H1 (cell line): ENCODE measurements around the gene IKZF1. TPM values are rescaled to one million over a fixed set of nuclear protein-coding genes. Genes with fewer than 3 reads are reported as not detected.

Experiments used
- CTCF ChIA-PET: fragments of 300-600 bp; sonication (Branson Sonifier 250); formaldehyde crosslinking; loops from one replicate; lab custom pipeline; 2021; ENCODE audit not compliant: partially characterized antibody; lab: Charles Lee
- POLR2A ChIA-PET: fragments of 300-600 bp; sonication (Branson Sonifier 250); formaldehyde crosslinking; loops from one replicate; lab custom pipeline; 2021; ENCODE audit warnings: inconsistent platforms; ENCODE audit not compliant: partially characterized antibody; lab: Charles Lee
- DNase-seq, 2 experiments: peaks; one replicate each; pipeline versions ENCODE4 v3.0.0 to v3.0.0-alpha.2; 2010 to 2022; ENCODE audit warnings: low spot score in 2 of 2, low read depth in 1 of 2, mixed read lengths in 1 of 2
- FAIRE-seq: peaks from 2 replicates; lab custom pipeline; 2011; peaks lifted over from hg19 to GRCh38; lab: Jason Lieb, UNC
- H2AFZ ChIP-seq: 2 replicates; pipeline ENCODE4 v1.8.1; 2012; ENCODE audit warnings: low read length, inconsistent platforms
- H2AK5ac ChIP-seq: 2 replicates; pipeline ENCODE4 v1.6.1; 2013; ENCODE audit warnings: low read depth, low read length
- H2BK120ac ChIP-seq: replicated peaks from 2 replicates; pipeline ENCODE3; 2013; ENCODE audit warnings: low read depth, low read length, inconsistent platforms
- H2BK12ac ChIP-seq: 2 replicates; pipeline ENCODE4 v1.6.1; 2013; ENCODE audit warnings: low read depth, low read length
- H2BK15ac ChIP-seq: 2 replicates; pipeline ENCODE4 v1.6.1; 2013; ENCODE audit warnings: low read length
- H2BK20ac ChIP-seq: 2 replicates; pipeline ENCODE4 v1.6.1; 2013; ENCODE audit warnings: low read length
- H2BK5ac ChIP-seq: 2 replicates; pipeline ENCODE4 v1.6.1; 2013; ENCODE audit warnings: low read depth, low read length
- H3K14ac ChIP-seq: 2 replicates; pipeline ENCODE4 v1.6.1; 2013; ENCODE audit warnings: inconsistent platforms; ENCODE audit not compliant: insufficient read length
- H3K18ac ChIP-seq: 2 replicates; pipeline ENCODE4 v1.6.1; 2013; ENCODE audit warnings: low read length; ENCODE audit errors: extremely low read depth
- H3K23ac ChIP-seq: 2 replicates; pipeline ENCODE4 v1.6.1; 2013; ENCODE audit warnings: inconsistent platforms; ENCODE audit not compliant: insufficient read length
- H3K23me2 ChIP-seq: 2 replicates; pipeline ENCODE4 v1.6.1; 2013; ENCODE audit warnings: low read depth, low read length
- H3K27ac ChIP-seq: 2 replicates; pipeline ENCODE4 v1.6.1; 2011; ENCODE audit warnings: low read depth, low read length, inconsistent platforms
- H3K27me3 ChIP-seq, 4 experiments: replicated peaks in 1 of 4; 1 replicate in 1 of 4; 2 replicates in 3 of 4; pipeline versions ENCODE4 v1.6.1 to v1.8.1; 2011 to 2013; ENCODE audit warnings: low read length in 3 of 4, mild to moderate bottlenecking in 3 of 4, inconsistent platforms in 2 of 4, mixed read lengths in 2 of 4, moderate library complexity in 1 of 4; ENCODE audit not compliant: control insufficient read depth in 3 of 4, insufficient read depth in 3 of 4; ENCODE audit errors: extremely low read depth in 1 of 4
- H3K36me3 ChIP-seq, 4 experiments: 2 replicates each; pipeline versions ENCODE4 v1.6.1 to v1.8.1; 2011 to 2013; ENCODE audit warnings: mild to moderate bottlenecking in 4 of 4, low read length in 3 of 4, moderate library complexity in 2 of 4, control low read depth in 1 of 4, inconsistent platforms in 1 of 4; ENCODE audit not compliant: insufficient read depth in 4 of 4, control insufficient read depth in 2 of 4
- H3K4ac ChIP-seq: replicated peaks from 2 replicates; pipeline ENCODE3; 2013; ENCODE audit warnings: low read length, low read depth, mixed read lengths, inconsistent platforms; ENCODE audit not compliant: insufficient read length
- H3K4me1 ChIP-seq, 4 experiments: replicated peaks in 1 of 4; 1 replicate in 1 of 4; 2 replicates in 3 of 4; pipeline versions ENCODE4 v1.6.1 to v1.8.1; 2011 to 2013; ENCODE audit warnings: low read length in 3 of 4, inconsistent platforms in 2 of 4, mixed read lengths in 1 of 4; ENCODE audit not compliant: insufficient read depth in 4 of 4, control insufficient read depth in 3 of 4
- H3K4me2 ChIP-seq, 2 experiments: 2 replicates each; pipeline versions ENCODE4 v1.6.1 to v1.8.1; 2011 to 2013; ENCODE audit warnings: low read depth in 2 of 2, low read length in 2 of 2, control low read depth in 1 of 2, inconsistent platforms in 1 of 2, mild to moderate bottlenecking in 1 of 2; ENCODE audit not compliant: insufficient read depth in 1 of 2
- H3K4me3 ChIP-seq, 4 experiments: fragments of 200-600, 300-600 bp in 1 of 4; sonication (generic), shearing (Covaris generic), sonication (Bioruptor Twin) in 1 of 4; 2 replicates each; pipeline versions ENCODE4 v1.5.1 to v1.8.1; 2011 to 2016; ENCODE audit warnings: low read length in 4 of 4, low read depth in 3 of 4, control low read depth in 2 of 4, inconsistent platforms in 2 of 4, mild to moderate bottlenecking in 2 of 4, mixed read lengths in 1 of 4, moderate library complexity in 1 of 4; ENCODE audit not compliant: insufficient read depth in 2 of 4; ENCODE audit errors: extremely low read depth in 1 of 4
- H3K56ac ChIP-seq: replicated peaks from 2 replicates; pipeline ENCODE3; 2013; ENCODE audit warnings: low read depth, mild to moderate bottlenecking, mixed read lengths, low read length, inconsistent platforms; ENCODE audit not compliant: insufficient read length
- H3K79me1 ChIP-seq: 2 replicates; pipeline ENCODE4 v1.6.1; 2013; ENCODE audit warnings: low read depth, low read length, control low read depth
- H3K79me2 ChIP-seq, 2 experiments: 2 replicates each; pipeline versions ENCODE4 v1.6.1 to v1.8.1; 2012 to 2013; ENCODE audit warnings: low read length in 2 of 2, mild to moderate bottlenecking in 2 of 2, inconsistent platforms in 1 of 2; ENCODE audit not compliant: insufficient read depth in 2 of 2, control insufficient read depth in 1 of 2
- H3K9ac ChIP-seq, 4 experiments: replicated peaks in 1 of 4; 1 replicate in 1 of 4; 2 replicates in 3 of 4; pipeline versions ENCODE4 v1.6.1 to v1.8.1; 2011 to 2013; ENCODE audit warnings: low read depth in 3 of 4, low read length in 3 of 4, control low read depth in 2 of 4, mild to moderate bottlenecking in 2 of 4, moderate library complexity in 2 of 4, inconsistent platforms in 1 of 4; ENCODE audit errors: extremely low read depth in 1 of 4
- H3K9me3 ChIP-seq, 2 experiments: 2 replicates each; pipeline versions ENCODE4 v1.6.1 to v1.8.1; 2012 to 2013; ENCODE audit warnings: mild to moderate bottlenecking in 2 of 2, moderate library complexity in 2 of 2, control low read depth in 1 of 2, inconsistent platforms in 1 of 2, low read depth in 1 of 2, low read length in 1 of 2, mixed read lengths in 1 of 2; ENCODE audit not compliant: insufficient read depth in 2 of 2
- H4K20me1 ChIP-seq, 2 experiments: replicated peaks in 1 of 2; 2 replicates each; pipeline versions ENCODE3 to v1.8.1; 2011 to 2013; ENCODE audit warnings: inconsistent platforms in 2 of 2, low read length in 2 of 2, mild to moderate bottlenecking in 1 of 2; ENCODE audit not compliant: insufficient read depth in 2 of 2, control insufficient read depth in 1 of 2
- H4K5ac ChIP-seq: 2 replicates; pipeline ENCODE4 v1.6.1; 2013; ENCODE audit warnings: low read length, low read depth, mixed read lengths, inconsistent platforms; ENCODE audit not compliant: insufficient read length
- H4K8ac ChIP-seq: 2 replicates; pipeline ENCODE4 v1.8.0; 2013; ENCODE audit warnings: mild to moderate bottlenecking, moderate library complexity, low read length, inconsistent platforms; ENCODE audit not compliant: insufficient read depth; ENCODE audit errors: extremely low read depth
- H4K91ac ChIP-seq: replicated peaks from 2 replicates; pipeline ENCODE3; 2013; ENCODE audit warnings: low read length, mixed read lengths, inconsistent platforms; ENCODE audit not compliant: insufficient read length
- ASH2L ChIP-seq: fragments of 200-600, 300-600 bp; sonication (generic); IDR thresholded peaks from one replicate; pipeline ENCODE4 v1.7.1; 2017; ENCODE audit warnings: low read length
- CHD1 ChIP-seq: IDR thresholded peaks from 2 replicates; pipeline ENCODE4 v1.6.1; 2012; ENCODE audit warnings: low read depth, low read length, improper control_type of control experiment
- CTBP2 ChIP-seq: IDR thresholded peaks from 2 replicates; pipeline ENCODE4 v1.7.0; 2011; ENCODE audit warnings: borderline replicate concordance, mild to moderate bottlenecking, moderate library complexity, mixed read lengths, low read length; ENCODE audit not compliant: insufficient read depth, insufficient read length
- EZH2 ChIP-seq: fragments of 200-600 bp; sonication (generic); IDR thresholded peaks from 2 replicates; pipeline ENCODE4 v1.7.1; 2012; ENCODE audit warnings: low read depth, mild to moderate bottlenecking, moderate library complexity, low read length, inconsistent platforms; ENCODE audit not compliant: severe bottlenecking
- FOSL1 ChIP-seq: IDR thresholded peaks from 2 replicates; pipeline ENCODE4 v1.6.1; 2011; ENCODE audit warnings: mild to moderate bottlenecking, low read depth, low read length, moderate library complexity; ENCODE audit not compliant: insufficient read depth
- JUN ChIP-seq: IDR thresholded peaks from 2 replicates; pipeline ENCODE4 v1.6.1; 2011; ENCODE audit warnings: low read depth, mild to moderate bottlenecking, improper control_type of control experiment, low read length
- MAFK ChIP-seq: IDR thresholded peaks from 2 replicates; pipeline ENCODE4 v1.6.1; 2012; ENCODE audit warnings: low read depth, mild to moderate bottlenecking, improper control_type of control experiment, low read length
- PHF8 ChIP-seq: fragments of 200-600 bp; sonication (generic); conservative IDR thresholded peaks from 2 replicates; pipeline ENCODE4 v1.7.1; 2012; ENCODE audit warnings: low read depth, mild to moderate bottlenecking, inconsistent platforms, low read length, moderate library complexity
- SIN3A ChIP-seq, 2 experiments: IDR thresholded peaks in 1 of 2; conservative IDR thresholded peaks in 1 of 2; 2 replicates each; pipeline ENCODE4 v1.6.1; 2011 to 2012; ENCODE audit warnings: low read length in 2 of 2, improper control_type of control experiment in 1 of 2, low read depth in 1 of 2, mild to moderate bottlenecking in 1 of 2
- SIRT6 ChIP-seq: IDR thresholded peaks from one replicate; pipeline ENCODE4 v1.7.1; 2012; ENCODE audit warnings: low read length, inconsistent platforms
- SIX5 ChIP-seq: IDR thresholded peaks from 2 replicates; pipeline ENCODE4 v1.6.1; 2011; ENCODE audit warnings: mild to moderate bottlenecking, low read depth, low read length
- TAF1 ChIP-seq: IDR thresholded peaks from 2 replicates; pipeline ENCODE4 v1.6.1; 2011; ENCODE audit warnings: mild to moderate bottlenecking, low read depth, low read length
- WGBS, 2 experiments: shearing (Covaris generic) in 1 of 2; methylation state at CpG; one replicate each; pipeline versions ENCODE4 v1.1.6 to v1.1.7; 2013 to 2015; ENCODE audit warnings: low lambda C conversion rate in 2 of 2, mixed read lengths in 2 of 2, inconsistent platforms in 1 of 2, low coverage in 1 of 2, missing lambda C conversion rate in 1 of 2; ENCODE audit not compliant: insufficient replicate concordance in 2 of 2, insufficient coverage in 1 of 2, insufficient read length in 1 of 2; ENCODE audit errors: extremely low coverage in 1 of 2, missing lambda C conversion rate in 1 of 2; 5-methylcytosine and 5-hydroxymethylcytosine counted together
- polyA plus RNA-seq, 7 experiments: library from polyadenylated mRNA; depleted of rRNA in 3 of 7; stranded (reverse) in 5 of 7; unstranded in 2 of 7; fragments of >200 nt in 5 of 7; fragments of 200-250 nt in 2 of 7; gene quantifications; 1 replicate in 5 of 7; 2 replicates in 1 of 7; 4 replicates in 1 of 7; pipeline versions ENCODE4 v1.2.1 to v1.2.3, GENCODE V29; 2011 to 2013; ENCODE audit warnings: missing spikeins in 2 of 7, mixed read lengths in 2 of 7
- total RNA-seq: library from RNA; stranded (reverse); fragmentation: NEBNext Ultra II Directional; extraction: Animal tissue kit (Norgen Biotek cat#: 25700); gene quantifications from 2 replicates; pipeline ENCODE4 v1.2.1, GENCODE V29; 2021

The IKZF1 gene
- total and polyA plus RNA-seq, 2 of the 8 experiments (the other 6 are each of a cell fraction or from before 2014, with no cell fraction given), result 0.74 to 1.5 TPM

DNA sequence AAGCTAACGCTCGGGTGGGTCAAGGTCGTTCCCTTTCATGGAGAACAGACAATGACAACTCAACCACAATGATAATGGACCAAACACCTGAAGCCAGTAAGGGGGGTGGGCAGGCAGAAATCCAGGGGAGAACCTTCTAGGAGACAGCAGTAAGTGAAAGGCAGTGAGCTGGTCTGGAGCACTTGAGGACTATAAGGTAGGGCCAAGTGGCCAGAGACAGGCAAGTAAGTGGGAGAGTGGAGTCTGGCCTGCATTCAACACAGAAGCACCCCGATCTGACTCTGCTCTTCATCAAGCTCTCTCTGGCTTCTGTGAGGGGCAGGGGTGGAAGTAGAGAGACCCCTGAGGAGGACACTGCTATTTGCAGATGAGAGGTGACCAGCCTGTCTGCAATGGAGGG, 7.7 kb upstream of the IKZF1 start:
- 85% methylated on average over 4 of the region's 4 CpGs; no CpG with 5 or more reads in 1 of the 2 experiments for WGBS, 2 experiments
- H3K4ac ChIP-seq, result no peak overlapping the region
- H3K9me3 ChIP-seq, result no peaks in the 10 kb centered on the region
- no peak for TF ChIP-seq EZH2
- no peak for TF ChIP-seq MAFK
- TF ChIP-seq SIN3A (conservative IDR thresholded peaks at IDR 0.05 in 1 of 2, IDR thresholded peaks at IDR 0.05 in 1 of 2; ENCODE audit: low read depth in 1 of 2, low read length in 2 of 2), result no peak
- no peak for TF ChIP-seq FOSL1
- TF ChIP-seq ASH2L, result no peak
- TF ChIP-seq CTBP2, result no peak
- TF ChIP-seq PHF8, result no peak
- TF ChIP-seq TAF1, result no peak
- TF ChIP-seq JUN, result no peak
- TF ChIP-seq SIX5, result no peak
- no peak for TF ChIP-seq SIRT6
- TF ChIP-seq CHD1, result no peak

More for the DNA sequence above, 7.7 kb upstream of the IKZF1 start:
- H3K18ac ChIP-seq, result no peak overlapping the region
- ChIA-PET CTCF (interaction anchor here (0.9 to 1.2 kb wide), 2 partner anchors 15 to 90 kb away, joined by 3 to 4 read pairs; no protein-coding TSS in a partner anchor), POLR2A (no interaction called here)
- no peak overlapping the region for H3K23ac ChIP-seq
- H2BK15ac ChIP-seq, result no peak overlapping the region
- H2BK120ac ChIP-seq, result no peak overlapping the region
- H3K4me1 ChIP-seq, result no peaks in the 10 kb centered on the region
- H2AK5ac ChIP-seq, result no peak overlapping the region
- no peak overlapping the region for H4K8ac ChIP-seq
- no peaks in the 10 kb centered on the region for H4K20me1 ChIP-seq
- peaks cover 0 to 1% (median under 1%) of the 10 kb centered on the region in 4 experiments; a peak in 2 of 7 replicates for H3K27me3 ChIP-seq
- H4K91ac ChIP-seq, result no peak overlapping the region
- H2BK12ac ChIP-seq, result no peak overlapping the region
- H3K79me2 ChIP-seq, result no peaks in the 10 kb centered on the region
- no peak overlapping the region for H3K4me3 ChIP-seq
- H3K36me3 ChIP-seq, result no peaks in the 10 kb centered on the region
- FAIRE-seq (no peak), DNase-seq (no peak)
- no peaks in the 10 kb centered on the region for H3K79me1 ChIP-seq
- no peaks in the 10 kb centered on the region for H3K23me2 ChIP-seq
- H3K27ac ChIP-seq, result no peak overlapping the region
- no peak overlapping the region for H2BK5ac ChIP-seq
- no peak overlapping the region for H2BK20ac ChIP-seq
- H4K5ac ChIP-seq, result no peak overlapping the region
- no peak overlapping the region for H3K9ac ChIP-seq
- H3K56ac ChIP-seq, result no peak overlapping the region
- no peak overlapping the region for H3K4me2 ChIP-seq
- no peak overlapping the region for H3K14ac ChIP-seq
- no peak overlapping the region for H2AFZ ChIP-seq
